GM19395 (cell line): ENCODE measurements around the gene HLA-A.

Experiments used
- ATAC-seq: cut with Tn5 transposase; IDR thresholded peaks from one replicate; pipeline ENCODE4 v1.9.1; 2021; ENCODE audit warnings: mild to moderate bottlenecking, moderate library complexity; ENCODE audit not compliant: unreplicated experiment

HLA-A gene

GRCh38 chr6:29933955-29934354 is 8.4 kb upstream of the HLA-A start:
- ATAC-seq, result no peak

- no peak for ATAC-seq
Measured at GRCh38 chr6:29935273-29935955, 6.9 kb upstream of the HLA-A start.

GRCh38 chr6:29938746-29939508 is 3.4 kb upstream of the HLA-A start:
- no peak for ATAC-seq

- no peak for ATAC-seq
Measured at GRCh38 chr6:29941016-29941415, 1.3 kb upstream of the HLA-A start.

GRCh38 chr6:29941471-29941870 is 861 bp upstream of the HLA-A start:
- ATAC-seq, result no peak

GRCh38 chr6:29941916-29942274 is 437 bp upstream of the HLA-A start:
- no peak for ATAC-seq

- ATAC-seq, result no peak
Measured at GRCh38 chr6:29943053-29943966, 978 bp downstream of the HLA-A start.

GRCh38 chr6:29945281-29945820 is 3.0 kb downstream of the HLA-A start:
- ATAC-seq, result no peak

- ATAC-seq, result no peak
Measured at GRCh38 chr6:29946223-29947076, 4.1 kb downstream of the HLA-A start.

- ATAC-seq, result no peak
Measured at GRCh38 chr6:29947077-29947980, 5.0 kb downstream of the HLA-A start.

- no peak for ATAC-seq
Measured at GRCh38 chr6:29948277-29948676, 5.9 kb downstream of the HLA-A start.

- ATAC-seq, result no peak
Measured at GRCh38 chr6:29949934-29950333, 7.6 kb downstream of the HLA-A start.

- ATAC-seq, result no peak
Measured at GRCh38 chr6:29951882-29952281, 9.6 kb downstream of the HLA-A start.

GRCh38 chr6:29953001-29953441 is 10.7 kb downstream of the HLA-A start:
- no peak for ATAC-seq

- no peak for ATAC-seq
Measured at GRCh38 chr6:29953686-29954085, 11.4 kb downstream of the HLA-A start.

GRCh38 chr6:29954272-29954671 is 11.9 kb downstream of the HLA-A start:
- ATAC-seq, result no peak

- ATAC-seq, result no peak
Measured at GRCh38 chr6:29955783-29956182, 13.5 kb downstream of the HLA-A start.

GRCh38 chr6:29956518-29956917 is 14.2 kb downstream of the HLA-A start:
- no peak for ATAC-seq

GRCh38 chr6:29958046-29958445 is 15.7 kb downstream of the HLA-A start:
- ATAC-seq, result no peak
